ENCODE measurements around the gene DRC3.

GRCh38 chr17:18014006-18014405 lies 41.3 kb downstream of the DRC3 start:
- TF ChIP-seq SP1 (IDR thresholded peaks at IDR 0.05) (no peak), SUZ12 (IDR thresholded peaks at IDR 0.05) (no peak), ELF4 (IDR thresholded peaks at IDR 0.05) (no peak), ZNF384 (IDR thresholded peaks at IDR 0.05) (no peak), FOXK2 (IDR thresholded peaks at IDR 0.05) (no peak), FOXA1 (IDR thresholded peaks at IDR 0.05) (no peak), FOXM1 (IDR thresholded peaks at IDR 0.05; ENCODE audit: borderline replicate concordance) (no peak), BHLHE40 (IDR thresholded peaks at IDR 0.05; ENCODE audit: borderline replicate concordance) (no peak), ARNT (IDR thresholded peaks at IDR 0.05) (no peak), LEF1 (IDR thresholded peaks at IDR 0.05; ENCODE audit: borderline replicate concordance) (no peak)
- TF ChIP-seq, protein P1, sequence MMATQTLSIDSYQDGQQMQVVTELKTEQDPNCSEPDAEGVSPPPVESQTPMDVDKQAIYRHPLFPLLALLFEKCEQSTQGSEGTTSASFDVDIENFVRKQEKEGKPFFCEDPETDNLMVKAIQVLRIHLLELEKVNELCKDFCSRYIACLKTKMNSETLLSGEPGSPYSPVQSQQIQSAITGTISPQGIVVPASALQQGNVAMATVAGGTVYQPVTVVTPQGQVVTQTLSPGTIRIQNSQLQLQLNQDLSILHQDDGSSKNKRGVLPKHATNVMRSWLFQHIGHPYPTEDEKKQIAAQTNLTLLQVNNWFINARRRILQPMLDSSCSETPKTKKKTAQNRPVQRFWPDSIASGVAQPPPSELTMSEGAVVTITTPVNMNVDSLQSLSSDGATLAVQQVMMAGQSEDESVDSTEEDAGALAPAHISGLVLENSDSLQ (IDR thresholded peaks at IDR 0.05) = no peak

All from HEK293T (cell line).